Measurements from ENCODE around the gene PRKCG. TPM values are rescaled to one million over a fixed set of nuclear protein-coding genes. Genes with fewer than 3 reads are reported as not detected.
"Not testable (repeated sequence)": the region's sequence is repeated elsewhere in the genome, so short reads cannot be mapped to it uniquely, and the experiment has no call there.

Gene PRKCG
- total and polyA plus RNA-seq, 2 donors from 2014 or later: not detected

GRCh38 chr19:53947624-53948023 lies 65.6 kb downstream of the PRKCG start:
- TF ChIP-seq, protein P1, sequence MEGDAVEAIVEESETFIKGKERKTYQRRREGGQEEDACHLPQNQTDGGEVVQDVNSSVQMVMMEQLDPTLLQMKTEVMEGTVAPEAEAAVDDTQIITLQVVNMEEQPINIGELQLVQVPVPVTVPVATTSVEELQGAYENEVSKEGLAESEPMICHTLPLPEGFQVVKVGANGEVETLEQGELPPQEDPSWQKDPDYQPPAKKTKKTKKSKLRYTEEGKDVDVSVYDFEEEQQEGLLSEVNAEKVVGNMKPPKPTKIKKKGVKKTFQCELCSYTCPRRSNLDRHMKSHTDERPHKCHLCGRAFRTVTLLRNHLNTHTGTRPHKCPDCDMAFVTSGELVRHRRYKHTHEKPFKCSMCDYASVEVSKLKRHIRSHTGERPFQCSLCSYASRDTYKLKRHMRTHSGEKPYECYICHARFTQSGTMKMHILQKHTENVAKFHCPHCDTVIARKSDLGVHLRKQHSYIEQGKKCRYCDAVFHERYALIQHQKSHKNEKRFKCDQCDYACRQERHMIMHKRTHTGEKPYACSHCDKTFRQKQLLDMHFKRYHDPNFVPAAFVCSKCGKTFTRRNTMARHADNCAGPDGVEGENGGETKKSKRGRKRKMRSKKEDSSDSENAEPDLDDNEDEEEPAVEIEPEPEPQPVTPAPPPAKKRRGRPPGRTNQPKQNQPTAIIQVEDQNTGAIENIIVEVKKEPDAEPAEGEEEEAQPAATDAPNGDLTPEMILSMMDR (IDR thresholded peaks at IDR 0.05; ENCODE audit: borderline replicate concordance, extremely low read depth, insufficient read depth): no peak
- H3K27me3 ChIP-seq (ENCODE audit: control insufficient read depth, insufficient read depth, low read length): peaks cover 10% of the 10 kb centered on the region
- H3K4me3 ChIP-seq (ENCODE audit: low read length in 3 of 3): no peak overlapping the region
- H3K9ac ChIP-seq (ENCODE audit: low read length in 3 of 3): no peak overlapping the region
- FAIRE-seq (no peak), DNase-seq (no peak)
- no peak overlapping the region for H3K27ac ChIP-seq (ENCODE audit: low read depth in 2 of 2, low read length in 2 of 2)
- H3K4me1 ChIP-seq (ENCODE audit: control insufficient read depth in 2 of 3, insufficient read depth in 2 of 3, low read depth in 1 of 3, low read length in 3 of 3): no peaks in the 10 kb centered on the region
- no peaks in the 10 kb centered on the region for H3K36me3 ChIP-seq (ENCODE audit: control insufficient read depth in 2 of 3, insufficient read depth in 3 of 3, low read length in 3 of 3)
- intact Hi-C loops (cut with DNase I): no loop called here
- H3K9me3 ChIP-seq (ENCODE audit: control insufficient read depth in 2 of 3, insufficient read depth in 1 of 3, low read length in 3 of 3): no peaks in the 10 kb centered on the region

GRCh38 chr19:53948611-53949010 lies 66.6 kb downstream of the PRKCG start:
- H3K36me3 ChIP-seq (ENCODE audit: control insufficient read depth in 2 of 3, insufficient read depth in 3 of 3, low read length in 3 of 3); H3K4me3 ChIP-seq (ENCODE audit: low read length in 3 of 3); H3K27me3 ChIP-seq (ENCODE audit: control insufficient read depth, insufficient read depth, low read length); DNase-seq; H3K4me1 ChIP-seq (ENCODE audit: control insufficient read depth in 2 of 3, insufficient read depth in 2 of 3, low read depth in 1 of 3, low read length in 3 of 3); H3K9ac ChIP-seq (ENCODE audit: low read length in 3 of 3); H3K9me3 ChIP-seq (ENCODE audit: control insufficient read depth in 2 of 3, insufficient read depth in 1 of 3, low read length in 3 of 3); intact Hi-C loops (cut with DNase I); FAIRE-seq; H3K27ac ChIP-seq (ENCODE audit: low read depth in 2 of 2, low read length in 2 of 2): not testable (repeated sequence)

DNA sequence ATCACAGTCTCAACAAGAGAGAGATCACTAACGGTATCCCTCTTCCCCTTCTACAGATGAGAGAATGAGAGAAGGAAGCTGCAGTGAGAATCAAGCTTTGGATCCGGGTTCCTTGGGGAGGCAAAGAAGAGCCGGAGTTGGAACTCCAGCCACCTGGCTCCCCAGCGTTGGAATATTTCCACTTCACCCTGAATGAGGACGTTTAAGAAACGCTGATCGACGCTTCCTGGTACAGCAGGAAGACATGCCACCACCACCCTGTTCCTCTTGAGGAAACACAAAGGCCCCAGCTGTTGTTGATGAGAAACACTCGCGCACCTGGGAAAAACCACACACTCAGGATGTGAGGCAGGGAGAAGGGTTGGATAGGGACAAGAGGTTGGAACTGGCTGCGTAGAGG lies 69.4 kb downstream of the PRKCG start:
- no peak overlapping the region for H3K4me3 ChIP-seq (ENCODE audit: low read length in 3 of 3)
- DNase-seq (no peak), FAIRE-seq (no peak)
- peaks cover 0 to 3% (median 0%) of the 10 kb centered on the region in 3 donors for H3K9me3 ChIP-seq (ENCODE audit: control insufficient read depth in 2 of 3, insufficient read depth in 1 of 3, low read length in 3 of 3)
- no peaks in the 10 kb centered on the region for H3K27me3 ChIP-seq (ENCODE audit: control insufficient read depth, insufficient read depth, low read length)
- no peak overlapping the region for H3K27ac ChIP-seq (ENCODE audit: low read depth in 2 of 2, low read length in 2 of 2)
- TF ChIP-seq, protein P1 (IDR thresholded peaks at IDR 0.05; ENCODE audit: borderline replicate concordance, extremely low read depth, insufficient read depth): no peak
- no peaks in the 10 kb centered on the region for H3K36me3 ChIP-seq (ENCODE audit: control insufficient read depth in 2 of 3, insufficient read depth in 3 of 3, low read length in 3 of 3)
- intact Hi-C loops (cut with DNase I): no loop called here
- no peaks in the 10 kb centered on the region for H3K4me1 ChIP-seq (ENCODE audit: control insufficient read depth in 2 of 3, insufficient read depth in 2 of 3, low read depth in 1 of 3, low read length in 3 of 3)
- H3K9ac ChIP-seq (ENCODE audit: low read length in 3 of 3): no peak overlapping the region

GRCh38 chr19:53951947-53952346 lies 70.0 kb downstream of the PRKCG start:
- no peak for DNase-seq
- intact Hi-C loops (cut with DNase I): no loop called here
- no peak overlapping the region for H3K4me3 ChIP-seq (ENCODE audit: low read length in 3 of 3)
- FAIRE-seq: no peak
- no peak overlapping the region for H3K27ac ChIP-seq (ENCODE audit: low read depth in 2 of 2, low read length in 2 of 2)
- H3K4me1 ChIP-seq (ENCODE audit: control insufficient read depth in 2 of 3, insufficient read depth in 2 of 3, low read depth in 1 of 3, low read length in 3 of 3): no peaks in the 10 kb centered on the region
- H3K27me3 ChIP-seq (ENCODE audit: control insufficient read depth, insufficient read depth, low read length): no peaks in the 10 kb centered on the region
- TF ChIP-seq, protein P1 (IDR thresholded peaks at IDR 0.05; ENCODE audit: borderline replicate concordance, extremely low read depth, insufficient read depth): no peak
- H3K9ac ChIP-seq (ENCODE audit: low read length in 3 of 3): no peak overlapping the region
- H3K36me3 ChIP-seq (ENCODE audit: control insufficient read depth in 2 of 3, insufficient read depth in 3 of 3, low read length in 3 of 3): no peaks in the 10 kb centered on the region
- peaks cover 0 to 3% (median 0%) of the 10 kb centered on the region in 3 donors for H3K9me3 ChIP-seq (ENCODE audit: control insufficient read depth in 2 of 3, insufficient read depth in 1 of 3, low read length in 3 of 3)

Measured in kidney (tissue), 14 donors.